Right cardiac atrium (tissue), 5 donors: Measurements from ENCODE around the gene RAPGEF1. TPM values are rescaled to one million over a fixed set of nuclear protein-coding genes. Genes with fewer than 3 reads are reported as not detected.
A peak's percentile ranks its signal among the peaks of the same experiment; 100 is the strongest.

Experiments
- ATAC-seq, 2 donors: fragments of 200-7000 bp; cut with Tn5 transposase; one replicate each; pipeline versions ENCODE4 v1.8.0 to v1.9.1; 2020; ENCODE audit warnings: moderate library complexity in 2 of 2, mild to moderate bottlenecking in 1 of 2
- DNase-seq, 3 donors: peaks; one replicate each; pipeline ENCODE4 v3.0.0-alpha.2; 2020
- H3K27ac ChIP-seq: one replicate; pipeline ENCODE4 v1.5.1; 2013; ENCODE audit warnings: mild to moderate bottlenecking, low read length, control low read depth, moderate library complexity
- H3K27me3 ChIP-seq: one replicate; pipeline ENCODE4 v1.6.1; 2013; ENCODE audit not compliant: control insufficient read depth, insufficient read depth
- H3K4me1 ChIP-seq: one replicate; pipeline ENCODE4 v1.6.1; 2013; ENCODE audit warnings: low read length; ENCODE audit not compliant: control insufficient read depth, insufficient read depth
- H3K4me3 ChIP-seq: one replicate; pipeline ENCODE4 v1.5.1; 2013; ENCODE audit warnings: low read length, control low read depth
- H3K9me3 ChIP-seq: one replicate; pipeline ENCODE4 v1.6.1; 2013; ENCODE audit warnings: low read length; ENCODE audit not compliant: control insufficient read depth
- WGBS: extraction: QIAGEN DNeasy Blood & Tissue Kit; methylation state at CpG from one replicate; pipeline ENCODE4 v1.1.7; 2013; 5-methylcytosine and 5-hydroxymethylcytosine counted together
- intact Hi-C, 4 donors: fragments of 100-400 bp; cut with DNase I; formaldehyde crosslinking; loops; one replicate each; pipeline versions ENCODE4 v1.11.0 to v1.14.0; 2022 to 2023
- polyA plus RNA-seq: library from polyadenylated mRNA; stranded (reverse); fragments of 200-250 nt; gene quantifications from one replicate; pipeline ENCODE4 v1.2.3, GENCODE V29; 2013
- total RNA-seq, 4 donors: library from RNA; stranded (reverse); fragmentation: NEBNext Ultra II Directional; extraction: Animal tissue kit (Norgen Biotek cat#: 25700); gene quantifications; one replicate each; pipeline ENCODE4 v1.2.1, GENCODE V29; 2021
- donor health status: healthy with polysubstance abuse.
- donor health status: DM: no; HTN: yes; CAD: no.
- donor health status: DM: no; HTN: no; CAD: no.
- donor health status: DM: no; HTN: yes; CAD: no; lungs with severe emphysema.
- donor health status: DM: yes; HTN: yes; CAD: no.

RAPGEF1 gene
- total and polyA plus RNA-seq, 5 donors, result 58.5 to 100 (median 88.6) TPM

GRCh38 chr9:131674425-131675421 lies 65.2 kb downstream of the RAPGEF1 start:
- Histone ChIP-seq H3K27ac (peak overlapping the region; percentile 68), H3K4me1 (peaks cover 45% of the 10 kb centered on the region), H3K27me3 (no peaks in the 10 kb centered on the region), H3K4me3 (no peak overlapping the region), H3K9me3 (no peaks in the 10 kb centered on the region)
- no peak for ATAC-seq
- intact Hi-C loops, result loop anchor here in 1 of 4 donors (10.0 kb wide), 1 partner anchor 60 kb away; no protein-coding TSS in a partner anchor
- peak in 2 of 3 donors; percentile 49 to 67 for DNase-seq
- WGBS, result 73% methylated on average over 29 of the region's 29 CpGs

- DNase-seq (peak in 1 of 3 donors; percentile 49), ATAC-seq (no peak)
- intact Hi-C loops, result loop anchor here in 1 of 4 donors (10.0 kb wide), 1 partner anchor 61 kb away; no protein-coding TSS in a partner anchor
- no peaks in the 10 kb centered on the region for H3K27me3 ChIP-seq
- H3K4me1 ChIP-seq, result peaks cover 42% of the 10 kb centered on the region
- no peaks in the 10 kb centered on the region for H3K9me3 ChIP-seq
- 63% methylated on average over 7 of the region's 7 CpGs for WGBS
- no peak overlapping the region for H3K27ac ChIP-seq
- H3K4me3 ChIP-seq, result no peak overlapping the region
Measured at GRCh38 chr9:131673531-131673930, 66.3 kb downstream of the RAPGEF1 start.

DNA sequence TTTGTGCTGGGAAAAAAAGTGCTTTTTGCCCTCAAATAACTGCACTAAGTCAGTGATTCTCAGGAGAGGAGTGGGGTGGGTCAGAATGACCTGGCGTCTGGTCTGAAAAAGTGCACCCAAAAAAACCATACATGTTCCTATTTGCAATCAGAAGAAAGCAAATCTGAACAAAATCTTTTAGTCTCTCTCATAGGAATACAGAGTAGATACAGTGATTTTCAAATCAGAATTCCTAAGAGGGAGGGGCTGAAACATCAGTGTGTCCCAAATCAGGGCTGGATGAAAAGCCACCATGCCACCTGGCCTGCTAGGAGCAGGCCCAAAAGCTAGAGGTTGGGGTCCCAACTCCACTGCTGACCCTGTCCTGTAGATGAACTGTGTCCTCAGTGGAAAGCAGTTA lies 66.8 kb downstream of the RAPGEF1 start:
- DNase-seq (no peak), ATAC-seq (no peak)
- Histone ChIP-seq H3K4me1 (peaks cover 43% of the 10 kb centered on the region), H3K27ac (peak overlapping the region; percentile 77), H3K4me3 (no peak overlapping the region), H3K27me3 (no peaks in the 10 kb centered on the region), H3K9me3 (no peaks in the 10 kb centered on the region)
- intact Hi-C loops, result loop anchor here in 1 of 4 donors (10.0 kb wide), 1 partner anchor 62 kb away; no protein-coding TSS in a partner anchor
- WGBS, result 93% methylated on average over 1 of the region's 1 CpG

- WGBS, result 53% methylated on average over 4 of the region's 4 CpGs
- peak in 1 of 2 donors; percentile 67 for ATAC-seq
- DNase-seq, result peak in 2 of 3 donors; percentile 48 to 61
Measured at GRCh38 chr9:131672451-131672850, 67.4 kb downstream of the RAPGEF1 start.

GRCh38 chr9:131671133-131671520 lies 68.7 kb downstream of the RAPGEF1 start:
- 80% methylated on average over 9 of the region's 9 CpGs for WGBS
- intact Hi-C loops, result loop anchor here in 1 of 4 donors (10.0 kb wide), 1 partner anchor 64 kb away; no protein-coding TSS in a partner anchor
- DNase-seq, result no peak
- Histone ChIP-seq H3K4me3 (no peak overlapping the region), H3K9me3 (no peaks in the 10 kb centered on the region), H3K27me3 (no peaks in the 10 kb centered on the region), H3K27ac (peak overlapping the region; percentile 45), H3K4me1 (peaks cover 40% of the 10 kb centered on the region)
- no peak for ATAC-seq

More at GRCh38 chr9:131672451-131672850, 67.4 kb downstream of the RAPGEF1 start:
- intact Hi-C loops, result loop anchor here in 1 of 4 donors (10.0 kb wide), 1 partner anchor 62 kb away; no protein-coding TSS in a partner anchor
- Histone ChIP-seq H3K9me3 (no peaks in the 10 kb centered on the region), H3K27me3 (no peaks in the 10 kb centered on the region), H3K4me1 (peaks cover 45% of the 10 kb centered on the region), H3K27ac (peak overlapping the region; percentile 77), H3K4me3 (no peak overlapping the region)

- H3K27ac ChIP-seq, result peak overlapping the region; percentile 65
- H3K9me3 ChIP-seq, result no peaks in the 10 kb centered on the region
- intact Hi-C loops, result loop anchor here in 1 of 4 donors (10.0 kb wide), 1 partner anchor 64 kb away; no protein-coding TSS in a partner anchor
- ATAC-seq (peak; percentile 62 to 79), DNase-seq (peak; percentile 80 to 87 (median 83))
- WGBS, result 64% methylated on average over 13 of the region's 13 CpGs
- H3K27me3 ChIP-seq, result no peaks in the 10 kb centered on the region
- no peak overlapping the region for H3K4me3 ChIP-seq
- peaks cover 36% of the 10 kb centered on the region for H3K4me1 ChIP-seq
Measured at GRCh38 chr9:131670247-131671132, 69.4 kb downstream of the RAPGEF1 start.

- H3K9me3 ChIP-seq, result no peaks in the 10 kb centered on the region
- ATAC-seq (peak in 1 of 2 donors; percentile 5), DNase-seq (peak in 1 of 3 donors; percentile 27)
- peaks cover 32% of the 10 kb centered on the region for H3K4me1 ChIP-seq
- no peak overlapping the region for H3K4me3 ChIP-seq
- 74% methylated on average over 12 of the region's 12 CpGs for WGBS
- peak overlapping the region; percentile 22 for H3K27ac ChIP-seq
- intact Hi-C loops, result loop anchor here in 1 of 4 donors (10.0 kb wide), 1 partner anchor 65 kb away; no protein-coding TSS in a partner anchor
- no peaks in the 10 kb centered on the region for H3K27me3 ChIP-seq
Measured at GRCh38 chr9:131669269-131670157, 70.4 kb downstream of the RAPGEF1 start.

DNA sequence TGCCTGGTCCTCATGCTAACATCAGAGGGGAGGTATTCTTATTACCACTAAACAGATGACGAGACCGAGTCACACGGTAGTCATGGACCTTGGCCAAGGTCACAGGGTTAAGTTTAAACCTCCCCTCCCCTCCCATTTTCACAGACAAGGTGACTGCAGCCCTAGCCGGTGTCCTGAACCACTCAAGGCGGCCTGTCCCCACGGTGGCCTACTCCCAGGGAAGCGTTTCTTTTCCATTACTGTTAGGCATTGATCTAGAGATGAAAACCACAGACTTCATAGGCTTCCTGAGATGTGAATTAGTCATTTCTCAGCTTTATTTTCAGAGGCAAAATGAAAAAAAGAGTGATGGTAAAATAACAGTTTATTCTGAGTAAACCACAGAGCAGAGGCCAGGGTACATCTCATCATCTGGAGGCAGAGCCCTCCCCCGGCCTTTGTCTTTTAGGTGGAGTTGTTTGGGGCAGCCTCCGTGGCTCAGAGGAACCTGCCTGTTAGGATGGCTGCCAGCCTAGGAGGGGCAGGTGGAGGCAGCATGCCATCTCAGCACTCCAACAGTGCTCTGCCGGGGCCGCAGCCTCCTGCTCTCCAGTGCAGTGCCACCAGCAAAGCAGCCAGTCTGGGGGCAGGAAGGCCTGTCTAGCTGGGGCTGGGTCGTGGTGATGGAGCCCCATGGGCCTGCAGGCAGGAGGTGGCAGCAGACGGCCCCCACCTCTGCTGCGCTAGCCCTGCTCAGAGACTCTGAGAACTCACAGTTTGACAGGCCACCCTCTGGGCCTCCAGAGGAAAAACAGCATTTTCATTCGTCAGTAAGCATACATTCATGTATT lies 71.2 kb downstream of the RAPGEF1 start:
- ATAC-seq (peak; percentile 12 to 60), DNase-seq (peak; percentile 47 to 63 (median 58))
- WGBS, result 35% methylated on average over 15 of the region's 15 CpGs
- Histone ChIP-seq H3K9me3 (no peaks in the 10 kb centered on the region), H3K4me1 (peaks cover 32% of the 10 kb centered on the region), H3K27me3 (no peaks in the 10 kb centered on the region), H3K27ac (peak overlapping the region; percentile 43), H3K4me3 (no peak overlapping the region)
- intact Hi-C loops, result no loop called here

GRCh38 chr9:131668057-131668438 lies 71.8 kb downstream of the RAPGEF1 start:
- peaks cover 30% of the 10 kb centered on the region for H3K4me1 ChIP-seq
- H3K4me3 ChIP-seq, result no peak overlapping the region
- H3K27ac ChIP-seq, result no peak overlapping the region
- DNase-seq (no peak), ATAC-seq (no peak)
- WGBS, result 83% methylated on average over 9 of the region's 9 CpGs
- no peaks in the 10 kb centered on the region for H3K27me3 ChIP-seq
- no peaks in the 10 kb centered on the region for H3K9me3 ChIP-seq
- intact Hi-C loops, result no loop called here
